Right lobe of liver (tissue), 6 donors: ENCODE measurements around the gene ADAMTS6. TPM values are rescaled to one million over a fixed set of nuclear protein-coding genes. Genes with fewer than 3 reads are reported as not detected.

ENCODE experiments used
- ATAC-seq, 4 donors: fragments of 200-7000 bp; cut with Tn5 transposase; one replicate each; pipeline ENCODE4 v1.9.1; 2020; ENCODE audit warnings: mild to moderate bottlenecking in 4 of 4, moderate library complexity in 4 of 4
- DNase-seq, 3 donors: peaks; one replicate each; pipeline ENCODE4 v3.0.0-alpha.2; 2020
- H3K27ac ChIP-seq, 3 donors: fragments of 200-600 bp; one replicate each; pipeline ENCODE4 v1.8.0; 2022
- H3K27me3 ChIP-seq, 2 donors: fragments of 200-600 bp; one replicate each; pipeline ENCODE4 v1.8.0; 2022
- H3K36me3 ChIP-seq, 4 donors: fragments of 200-600 bp; sonication (generic) in 1 of 4; one replicate each; pipeline versions ENCODE4 v1.5.1 to v1.8.0; 2017 to 2022; ENCODE audit warnings: control low read depth in 1 of 4
- H3K4me1 ChIP-seq, 4 donors: fragments of 200-600 bp; sonication (generic) in 1 of 4; one replicate each; pipeline versions ENCODE4 v1.5.1 to v1.8.0; 2017 to 2022; ENCODE audit warnings: control low read depth in 1 of 4
- H3K4me3 ChIP-seq, 3 donors: fragments of 200-600 bp; one replicate each; pipeline ENCODE4 v1.8.0; 2022
- H3K9me3 ChIP-seq, 4 donors: fragments of 200-600 bp; sonication (generic) in 1 of 4; one replicate each; pipeline versions ENCODE4 v1.5.1 to v1.8.0; 2017 to 2022; ENCODE audit warnings: control low read depth in 1 of 4
- CTCF ChIP-seq, 4 donors: fragments of 200-600 bp in 3 of 4; fragments of 450-650 bp in 1 of 4; IDR thresholded peaks; one replicate each; pipeline versions ENCODE4 v1.5.1 to v1.8.0; 2016 to 2022; ENCODE audit warnings: antibody characterized with exemption in 4 of 4, mild to moderate bottlenecking in 2 of 4
- POLR2A ChIP-seq: fragments of 450-650 bp; IDR thresholded peaks from one replicate; pipeline ENCODE4 v1.6.1; 2017; ENCODE audit warnings: antibody characterized with exemption, mild to moderate bottlenecking
- WGBS: methylation state at CpG from one replicate; pipeline ENCODE4 v1.1.6; 2018; ENCODE audit warnings: low coverage, low lambda C conversion rate; ENCODE audit not compliant: insufficient coverage; ENCODE audit errors: missing lambda C conversion rate; 5-methylcytosine and 5-hydroxymethylcytosine counted together
- intact Hi-C, 2 donors: fragments of 100-400 bp; cut with DNase I; formaldehyde crosslinking; loops; one replicate each; pipeline versions ENCODE4 v1.11.2 to v1.14.1; 2022
- total RNA-seq, 6 experiments: library from RNA; depleted of rRNA in 2 of 6; stranded (reverse); fragments of >200 nt in 2 of 6; fragmentation: NEBNext Ultra II Directional in 3 of 6; extraction: Animal tissue kit (Norgen Biotek cat#: 25700) in 3 of 6; gene quantifications; one replicate each; pipeline versions ENCODE4 v1.1.0 to v1.2.4, GENCODE V29; 2016 to 2023
- donor health status: DM: no; HTN: yes; CAD: no.
- donor health status: DM: no; HTN: no; CAD: no.
- donor health status: DM: no; HTN: no; CAD: no.
- donor health status: DM: no; HTN: yes; CAD: no.
- donor health status: DM: no; HTN: yes; CAD: no.

ADAMTS6 gene
- total RNA-seq, 6 experiments from 2014 or later = 0.17 to 0.56 (median 0.40) TPM

DNA sequence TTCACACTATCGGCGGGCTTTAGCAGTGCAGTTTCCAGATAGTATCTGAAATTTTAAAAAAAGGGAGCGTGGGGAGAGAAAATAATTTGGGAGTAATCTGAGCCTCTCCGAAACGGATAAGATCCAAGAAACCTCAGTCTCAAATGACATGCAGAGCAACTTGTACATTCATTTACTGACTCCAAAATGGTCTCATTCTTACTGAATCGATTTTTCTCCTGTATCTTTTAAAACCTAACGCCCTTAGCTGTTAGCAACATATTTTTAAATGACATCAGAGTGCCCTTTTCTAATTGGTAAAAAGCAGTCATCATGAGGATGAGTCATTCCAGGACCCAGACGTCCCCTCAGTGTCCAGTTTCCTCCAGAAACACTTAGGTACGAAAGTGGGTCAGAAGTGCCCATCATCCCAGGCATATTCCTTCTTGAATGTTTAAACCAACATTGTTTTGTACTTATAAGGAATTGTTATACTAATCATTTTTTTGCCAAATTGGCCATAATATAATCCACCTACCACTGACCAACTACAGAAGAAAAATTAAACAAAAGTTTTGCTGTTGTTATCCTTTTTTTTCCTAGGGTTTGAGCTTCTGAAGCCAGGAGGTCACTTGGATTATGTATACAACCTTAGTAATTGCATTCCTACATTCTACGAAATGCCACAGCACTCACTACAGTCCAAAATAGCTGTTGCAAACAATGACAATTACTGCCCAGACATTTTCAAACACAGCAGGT is 354.4 kb downstream of the ADAMTS6 start:
- no peak for TF ChIP-seq CTCF (IDR thresholded peaks at IDR 0.05)
- no peak for TF ChIP-seq POLR2A
- DNase-seq = no peak
- no peaks in the 10 kb centered on the region for H3K27me3 ChIP-seq
- WGBS = 62% methylated on average over 10 of the region's 10 CpGs
- no peak overlapping the region for H3K4me3 ChIP-seq
- H3K27ac ChIP-seq = no peak overlapping the region
- ATAC-seq = no peak
- H3K36me3 ChIP-seq = no peaks in the 10 kb centered on the region
- no peaks in the 10 kb centered on the region for H3K4me1 ChIP-seq
- H3K9me3 ChIP-seq = no peaks in the 10 kb centered on the region
- intact Hi-C loops = no loop called here

GRCh38 chr5:65126542-65127069 is 355.1 kb downstream of the ADAMTS6 start:
- Histone ChIP-seq H3K4me1 (no peaks in the 10 kb centered on the region), H3K36me3 (no peaks in the 10 kb centered on the region), H3K27ac (no peak overlapping the region), H3K27me3 (no peaks in the 10 kb centered on the region), H3K4me3 (no peak overlapping the region), H3K9me3 (no peaks in the 10 kb centered on the region)
- 80% methylated on average over 3 of the region's 6 CpGs for WGBS
- ATAC-seq (no peak), DNase-seq (no peak)
- intact Hi-C loops = no loop called here
- TF ChIP-seq CTCF (IDR thresholded peaks at IDR 0.05) = no peak
- no peak for TF ChIP-seq POLR2A

DNA sequence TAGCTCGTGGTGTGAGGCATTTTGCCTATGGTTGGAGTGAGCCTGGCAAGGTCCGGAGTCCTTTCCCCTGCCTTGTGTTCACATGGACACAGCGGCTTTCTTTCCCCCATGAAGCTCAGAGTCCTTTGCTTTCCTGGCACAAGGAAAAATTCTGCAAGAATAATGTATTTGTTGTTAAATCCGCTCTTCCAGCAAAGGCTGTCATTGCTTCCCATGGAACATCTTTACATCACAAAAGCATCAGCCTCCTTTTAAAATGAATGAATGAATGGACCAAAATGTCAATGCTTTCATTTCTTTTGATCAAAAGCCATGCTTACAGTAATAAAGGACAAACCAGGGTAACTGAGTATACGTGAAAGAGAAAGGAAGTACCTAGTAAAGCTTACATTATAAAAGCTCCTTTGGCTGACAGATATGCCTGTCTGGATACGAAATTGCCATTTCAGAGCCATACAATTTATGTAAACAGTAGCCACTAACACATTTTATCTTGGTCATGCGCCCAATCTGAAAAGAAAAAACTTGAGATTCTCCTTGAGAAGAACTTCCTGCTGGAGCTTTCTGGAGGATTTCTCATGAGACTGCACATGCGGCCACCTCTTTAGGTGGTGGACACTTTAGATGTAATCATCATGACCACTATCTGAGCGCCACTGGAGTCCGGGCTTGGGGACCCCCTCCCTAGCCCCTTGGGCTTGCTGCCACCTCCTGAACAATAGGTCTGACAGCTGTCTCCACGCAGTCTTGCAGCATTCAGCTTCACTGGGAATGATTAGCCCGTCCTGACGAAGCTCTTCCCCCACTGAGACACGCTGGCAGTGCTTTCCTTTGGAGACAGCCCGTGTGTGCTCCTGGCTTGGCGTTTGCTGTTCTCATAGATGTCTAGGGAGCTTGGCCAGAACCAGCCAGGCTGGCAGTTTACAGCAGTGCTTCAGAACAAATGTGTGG is 355.9 kb downstream of the ADAMTS6 start:
- no peaks in the 10 kb centered on the region for H3K9me3 ChIP-seq
- H3K36me3 ChIP-seq = no peaks in the 10 kb centered on the region
- ATAC-seq (no peak), DNase-seq (no peak)
- H3K4me1 ChIP-seq = no peaks in the 10 kb centered on the region
- no peaks in the 10 kb centered on the region for H3K27me3 ChIP-seq
- no peak overlapping the region for H3K4me3 ChIP-seq
- no peak overlapping the region for H3K27ac ChIP-seq
- intact Hi-C loops = no loop called here
- WGBS = 48% methylated on average over 15 of the region's 16 CpGs
- TF ChIP-seq POLR2A = no peak
- TF ChIP-seq CTCF (IDR thresholded peaks at IDR 0.05) = no peak

GRCh38 chr5:65121880-65122436 is 359.8 kb downstream of the ADAMTS6 start:
- ATAC-seq (no peak), DNase-seq (no peak)
- WGBS = 85% methylated on average over 7 of the region's 10 CpGs
- Histone ChIP-seq H3K27ac (no peak overlapping the region), H3K9me3 (no peaks in the 10 kb centered on the region), H3K27me3 (no peaks in the 10 kb centered on the region), H3K36me3 (no peaks in the 10 kb centered on the region), H3K4me3 (no peak overlapping the region), H3K4me1 (no peaks in the 10 kb centered on the region)
- no peak for TF ChIP-seq CTCF (IDR thresholded peaks at IDR 0.05)
- TF ChIP-seq POLR2A = no peak
- intact Hi-C loops = no loop called here
